HG03025 (cell line): ENCODE data around the gene DSTN.

ENCODE experiments used
- ATAC-seq: cut with Tn5 transposase; IDR thresholded peaks from one replicate; pipeline ENCODE4 v1.9.1; 2021; ENCODE audit warnings: mild to moderate bottlenecking, moderate library complexity; ENCODE audit not compliant: unreplicated experiment, low FRiP score

Gene DSTN

GRCh38 chr20:17621229-17621968, 51.5 kb downstream of the DSTN start:
- no peak for ATAC-seq

GRCh38 chr20:17622086-17622850, 52.4 kb downstream of the DSTN start:
- ATAC-seq = no peak

- ATAC-seq = no peak
Measured at GRCh38 chr20:17622851-17623508, 53.1 kb downstream of the DSTN start.

GRCh38 chr20:17624070-17624469, 54.2 kb downstream of the DSTN start:
- no peak for ATAC-seq

GRCh38 chr20:17624551-17625245, 54.8 kb downstream of the DSTN start:
- ATAC-seq = no peak

GRCh38 chr20:17625246-17626051, 55.6 kb downstream of the DSTN start:
- no peak for ATAC-seq

GRCh38 chr20:17626217-17627007, 56.5 kb downstream of the DSTN start:
- ATAC-seq = no peak

DNA sequence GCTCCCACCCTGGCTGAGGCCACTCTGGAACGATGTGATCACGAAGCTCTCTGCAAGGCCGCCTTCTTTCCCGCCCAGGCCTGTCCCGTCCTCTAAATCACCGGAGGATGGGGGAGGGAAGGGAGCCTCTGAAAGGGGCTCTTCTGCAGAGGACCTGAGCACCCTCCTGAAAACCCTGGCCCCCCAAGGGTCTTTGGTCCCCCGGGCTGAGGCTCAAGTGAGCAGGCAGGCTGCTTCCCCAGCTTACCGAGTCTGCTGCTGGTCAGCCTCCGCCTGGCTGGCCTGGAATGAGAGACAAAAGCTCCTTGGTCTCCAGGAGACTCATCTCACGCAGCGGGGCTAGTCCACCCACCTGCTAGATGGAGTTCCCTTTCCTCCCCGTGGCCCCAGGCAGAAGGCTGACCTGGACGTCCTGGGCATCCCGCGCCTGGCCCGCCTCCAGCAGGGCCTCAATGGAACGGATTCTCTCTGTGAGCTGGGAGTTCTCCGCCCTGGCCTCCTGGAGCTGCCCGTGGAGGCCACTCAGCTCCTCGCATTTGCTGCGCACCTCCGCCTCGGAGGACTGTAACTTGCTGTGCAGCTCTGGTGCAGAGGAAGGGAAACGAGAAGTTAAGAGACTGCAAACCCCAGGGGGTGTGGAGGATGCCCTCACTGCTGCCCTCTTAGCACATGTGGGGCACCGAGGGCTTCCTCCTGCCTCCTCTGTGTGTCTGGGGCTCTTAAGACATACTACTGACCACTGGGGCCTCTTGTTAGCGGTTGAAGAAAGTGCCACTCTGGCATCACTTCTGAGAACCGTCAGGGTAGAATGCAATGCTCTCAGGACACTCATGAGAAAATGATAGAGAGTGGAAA, 57.5 kb downstream of the DSTN start:
- no peak for ATAC-seq

DNA sequence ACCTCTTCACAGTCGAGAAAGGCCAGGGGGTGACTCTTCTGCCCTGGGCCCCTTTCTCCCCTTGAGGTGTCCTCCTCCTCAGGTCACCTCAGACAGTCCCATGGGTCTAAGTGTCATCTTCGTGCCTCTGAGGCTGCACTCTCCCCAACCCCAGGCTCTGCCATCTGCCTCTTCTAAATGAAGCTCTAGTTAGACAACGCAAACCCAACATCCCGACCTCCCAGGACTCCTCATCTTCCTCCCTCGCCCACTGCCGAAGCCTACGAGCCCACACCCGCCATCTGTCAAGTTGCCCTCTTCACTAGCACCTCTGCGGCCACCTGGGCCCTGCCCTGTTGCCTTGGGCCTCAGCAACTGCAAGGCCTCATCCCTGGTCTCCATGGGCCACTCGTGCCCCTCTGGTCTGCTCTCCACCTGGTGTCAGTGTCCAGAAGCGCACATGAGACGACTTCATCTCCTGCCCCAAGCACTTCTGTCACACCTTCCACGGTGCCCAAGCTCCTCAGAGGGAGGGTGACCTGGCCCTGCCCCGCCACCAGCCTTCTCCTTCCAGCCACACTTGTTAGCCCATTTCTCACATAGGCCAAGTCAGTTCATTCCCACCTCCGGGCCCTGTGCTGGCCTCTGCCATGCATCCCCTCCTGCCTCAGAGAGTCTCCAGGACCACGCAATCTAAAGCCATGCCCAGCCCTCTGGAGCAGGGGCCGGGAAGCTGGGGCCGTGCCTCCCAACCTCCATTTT, 58.4 kb downstream of the DSTN start:
- ATAC-seq = no peak

DNA sequence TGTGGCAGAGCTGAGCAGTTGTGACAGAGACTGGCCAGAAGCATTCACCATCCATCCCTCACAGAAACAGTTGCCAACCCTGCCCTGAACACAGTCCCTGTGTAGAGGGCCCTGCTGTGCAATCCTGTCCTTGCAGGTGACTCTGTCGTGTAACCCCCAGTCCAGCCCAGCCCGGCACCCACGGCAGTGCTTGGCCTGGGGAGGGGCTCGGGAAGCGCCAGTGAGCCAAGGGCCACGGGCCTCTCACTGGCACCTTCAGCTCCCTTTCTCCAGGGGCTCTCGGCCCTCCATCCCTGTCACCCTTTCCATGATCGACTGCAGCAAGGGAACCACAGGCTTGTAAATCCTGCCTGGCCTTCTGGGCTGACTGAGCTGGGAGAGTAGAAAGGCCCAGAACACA, 59.1 kb downstream of the DSTN start:
- no peak for ATAC-seq

DNA sequence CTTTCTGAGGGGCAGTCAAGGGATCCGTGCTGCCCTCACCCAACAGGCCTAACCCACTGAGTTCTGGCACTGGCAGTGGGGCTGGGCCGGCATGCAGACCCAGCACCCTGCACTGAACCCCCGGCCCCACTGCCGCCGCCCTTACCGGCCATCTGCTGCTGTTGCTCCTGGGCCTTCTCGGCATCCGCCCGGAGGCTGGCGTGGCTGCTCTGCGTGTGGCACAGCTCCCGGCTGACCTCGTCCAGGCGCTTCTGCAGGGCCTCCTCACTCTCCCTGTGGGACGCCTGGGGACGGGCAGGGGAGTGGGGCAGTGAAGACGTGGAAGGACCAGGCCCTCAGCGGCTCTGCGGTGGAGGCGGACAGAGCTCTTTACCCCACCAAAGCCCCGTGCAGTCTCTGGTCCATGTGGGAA, 59.8 kb downstream of the DSTN start:
- no peak for ATAC-seq

- no peak for ATAC-seq
Measured at GRCh38 chr20:17630151-17630805, 60.4 kb downstream of the DSTN start.

- ATAC-seq = no peak
Measured at GRCh38 chr20:17630806-17631195, 60.9 kb downstream of the DSTN start.

DNA sequence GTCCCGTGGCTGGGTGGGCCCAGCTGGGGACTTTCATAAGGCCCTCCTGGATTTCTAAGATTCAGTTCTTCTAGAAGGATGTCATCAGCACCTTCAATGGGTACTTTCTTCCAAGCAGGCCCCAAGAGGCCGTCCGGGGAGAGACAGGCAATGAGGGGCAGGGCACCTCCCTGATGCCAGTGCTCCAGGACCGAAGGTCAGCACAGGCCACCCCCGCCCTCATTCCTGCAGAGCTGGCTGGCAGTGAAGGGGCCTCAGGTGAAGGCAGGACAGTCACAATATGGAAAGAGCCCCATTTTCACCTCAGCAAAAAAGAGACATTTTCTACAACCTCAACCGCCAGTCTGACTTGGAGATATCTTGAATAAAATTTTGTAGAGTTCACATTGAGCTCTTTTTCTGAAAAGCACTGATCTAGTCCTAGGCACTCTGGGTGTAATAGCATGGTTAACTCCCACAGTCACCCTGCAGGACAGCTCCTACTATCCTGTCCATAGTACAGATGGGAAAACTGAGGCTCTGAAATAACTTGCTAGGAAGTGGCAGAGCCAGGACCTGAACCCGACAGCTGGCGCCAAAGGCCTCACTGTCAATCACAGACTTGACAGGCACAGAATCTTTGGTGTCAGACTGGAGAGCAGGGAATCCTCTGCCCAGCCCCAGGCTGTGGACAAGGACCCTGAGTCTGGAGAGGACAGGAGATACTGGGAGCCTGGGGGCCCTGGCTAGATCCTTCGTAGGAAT, 61.9 kb downstream of the DSTN start:
- no peak for ATAC-seq

DNA sequence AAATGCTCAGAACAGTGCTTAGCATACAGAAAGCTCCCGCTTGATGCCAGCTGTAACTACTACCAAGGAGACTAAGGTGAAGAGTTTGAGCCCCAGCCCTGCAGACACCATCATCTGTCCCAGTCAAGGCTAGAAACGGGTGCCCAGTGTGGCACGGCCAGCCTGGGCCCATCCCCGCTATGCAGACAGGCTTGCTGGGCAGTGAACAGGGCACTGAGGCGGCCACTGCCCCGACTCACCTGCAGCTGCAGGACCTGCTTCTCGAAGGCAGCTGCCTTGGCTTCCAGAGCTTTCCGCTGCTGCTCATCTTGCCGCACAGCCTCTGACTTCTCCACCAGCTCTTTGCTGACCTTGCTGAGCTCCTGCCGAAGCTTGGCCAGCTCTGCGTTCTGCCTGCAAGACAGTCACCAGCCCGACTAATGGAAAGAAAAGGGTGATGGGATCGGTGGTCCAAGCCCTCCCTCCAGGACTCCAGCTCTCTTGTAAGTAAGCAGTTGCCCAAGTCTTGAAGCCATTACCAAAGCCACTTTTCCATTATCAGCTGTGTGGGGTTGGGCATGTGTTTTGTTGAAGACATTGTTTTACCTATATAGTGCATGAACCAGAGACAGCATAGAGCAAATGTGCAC, 63.5 kb downstream of the DSTN start:
- no peak for ATAC-seq

GRCh38 chr20:17633850-17634500, 64.1 kb downstream of the DSTN start:
- ATAC-seq = no peak
